Ascending aorta (tissue), 2 donors: Measurements from ENCODE around the gene ARHGAP32. TPM values are rescaled to one million over a fixed set of nuclear protein-coding genes. Genes with fewer than 3 reads are reported as not detected.

Experiments used
- DNase-seq, 2 donors: peaks; one replicate each; pipeline ENCODE4 v3.0.0-alpha.2; 2019; ENCODE audit warnings: low spot score in 2 of 2
- H3K27ac ChIP-seq, 2 donors: fragments of 200-600 bp; sonication (generic); one replicate each; pipeline ENCODE4 v1.5.1; 2016 to 2017; ENCODE audit warnings: mild to moderate bottlenecking in 1 of 2
- H3K27me3 ChIP-seq: fragments of 200-600 bp; sonication (generic); one replicate; pipeline ENCODE4 v1.5.1; 2017
- H3K36me3 ChIP-seq, 2 donors: fragments of 200-600 bp; sonication (generic); one replicate each; pipeline ENCODE4 v1.5.1; 2016
- H3K4me1 ChIP-seq, 2 donors: fragments of 200-600 bp; sonication (generic); one replicate each; pipeline ENCODE4 v1.5.1; 2016 to 2017; ENCODE audit warnings: mild to moderate bottlenecking in 1 of 2
- H3K4me3 ChIP-seq, 2 donors: fragments of 200-600 bp; sonication (generic); one replicate each; pipeline ENCODE4 v1.5.1; 2016 to 2017; ENCODE audit warnings: mild to moderate bottlenecking in 1 of 2
- H3K9me3 ChIP-seq, 2 donors: fragments of 200-600 bp; sonication (generic); one replicate each; pipeline ENCODE4 v1.5.1; 2016
- intact Hi-C: fragments of 100-400 bp; cut with DNase I; formaldehyde crosslinking; loops from one replicate; pipeline ENCODE4 v1.15.1; 2023
- total RNA-seq: library from RNA; depleted of rRNA; stranded (reverse); fragments of >200 nt; gene quantifications from one replicate; pipeline ENCODE4 v1.1.0, GENCODE V29; 2016
- TF ChIP-seq, protein P1 (sequence below), 3 experiments: fragments of 200-600 bp in 2 of 3; fragments of 450-650 bp in 1 of 3; sonication (generic) in 2 of 3; IDR thresholded peaks; one replicate each; pipeline ENCODE4 v1.5.1; 2016 to 2019; ENCODE audit warnings: antibody characterized with exemption in 3 of 3, mild to moderate bottlenecking in 1 of 3, moderate library complexity in 1 of 3

ARHGAP32 gene
- total RNA-seq, 1 donor from 2014 or later = 4.9 TPM

- H3K9me3 ChIP-seq = no peaks in the 10 kb centered on the region
- intact Hi-C loops = no loop called here
- H3K27ac ChIP-seq = no peak overlapping the region
- TF ChIP-seq, protein P1, sequence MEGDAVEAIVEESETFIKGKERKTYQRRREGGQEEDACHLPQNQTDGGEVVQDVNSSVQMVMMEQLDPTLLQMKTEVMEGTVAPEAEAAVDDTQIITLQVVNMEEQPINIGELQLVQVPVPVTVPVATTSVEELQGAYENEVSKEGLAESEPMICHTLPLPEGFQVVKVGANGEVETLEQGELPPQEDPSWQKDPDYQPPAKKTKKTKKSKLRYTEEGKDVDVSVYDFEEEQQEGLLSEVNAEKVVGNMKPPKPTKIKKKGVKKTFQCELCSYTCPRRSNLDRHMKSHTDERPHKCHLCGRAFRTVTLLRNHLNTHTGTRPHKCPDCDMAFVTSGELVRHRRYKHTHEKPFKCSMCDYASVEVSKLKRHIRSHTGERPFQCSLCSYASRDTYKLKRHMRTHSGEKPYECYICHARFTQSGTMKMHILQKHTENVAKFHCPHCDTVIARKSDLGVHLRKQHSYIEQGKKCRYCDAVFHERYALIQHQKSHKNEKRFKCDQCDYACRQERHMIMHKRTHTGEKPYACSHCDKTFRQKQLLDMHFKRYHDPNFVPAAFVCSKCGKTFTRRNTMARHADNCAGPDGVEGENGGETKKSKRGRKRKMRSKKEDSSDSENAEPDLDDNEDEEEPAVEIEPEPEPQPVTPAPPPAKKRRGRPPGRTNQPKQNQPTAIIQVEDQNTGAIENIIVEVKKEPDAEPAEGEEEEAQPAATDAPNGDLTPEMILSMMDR (IDR thresholded peaks at IDR 0.05) = no peak
- H3K4me1 ChIP-seq = no peaks in the 10 kb centered on the region
- DNase-seq = no peak
- no peak overlapping the region for H3K4me3 ChIP-seq
- H3K27me3 ChIP-seq = no peaks in the 10 kb centered on the region
- no peaks in the 10 kb centered on the region for H3K36me3 ChIP-seq
Measured at GRCh38 chr11:129045150-129045549, 147.0 kb downstream of the ARHGAP32 start.

DNA sequence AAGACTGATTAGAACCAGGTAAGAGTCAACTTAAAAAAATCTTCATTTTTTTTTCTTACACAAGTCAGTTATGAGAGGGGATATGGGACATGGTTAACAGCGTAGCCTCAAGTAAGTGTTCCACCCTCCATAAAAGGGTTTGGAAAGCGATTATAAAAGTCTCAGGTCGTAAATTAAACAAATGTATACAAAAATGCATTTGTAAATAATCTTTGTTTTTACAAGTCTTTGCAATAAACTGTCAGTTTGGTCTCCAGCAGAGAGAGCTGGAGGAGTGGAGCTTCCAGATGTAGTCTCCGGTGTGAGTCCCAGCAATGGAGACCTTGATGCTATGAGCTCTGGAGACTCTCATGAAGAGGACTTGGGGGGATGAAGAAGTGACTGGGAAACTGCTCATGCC, 149.6 kb downstream of the ARHGAP32 start:
- H3K36me3 ChIP-seq = no peaks in the 10 kb centered on the region
- intact Hi-C loops = no loop called here
- TF ChIP-seq, protein P1 (IDR thresholded peaks at IDR 0.05) = no peak
- H3K9me3 ChIP-seq = no peaks in the 10 kb centered on the region
- DNase-seq = no peak
- no peaks in the 10 kb centered on the region for H3K27me3 ChIP-seq
- H3K4me1 ChIP-seq = no peaks in the 10 kb centered on the region
- H3K4me3 ChIP-seq = no peak overlapping the region
- H3K27ac ChIP-seq = no peak overlapping the region

DNA sequence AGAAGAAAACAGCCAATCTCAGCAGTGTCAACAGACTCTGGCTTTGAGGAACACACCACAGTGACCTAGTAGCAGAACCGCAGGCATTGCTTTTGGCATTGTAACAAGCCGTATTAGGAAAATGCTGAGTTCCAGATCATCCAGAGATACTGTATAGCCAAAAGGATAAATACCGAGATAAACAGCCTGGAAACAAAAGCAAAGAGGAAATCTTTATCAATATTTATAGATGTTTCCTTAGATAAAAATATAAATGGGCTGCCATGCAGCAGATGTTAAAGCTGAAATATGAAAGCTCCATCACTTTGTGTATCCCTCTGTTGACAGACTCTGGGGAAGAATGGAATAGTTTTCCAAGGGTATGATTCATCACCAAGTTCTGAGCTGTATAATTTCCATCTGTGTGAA, 150.5 kb downstream of the ARHGAP32 start:
- intact Hi-C loops = no loop called here
- no peaks in the 10 kb centered on the region for H3K36me3 ChIP-seq
- no peaks in the 10 kb centered on the region for H3K27me3 ChIP-seq
- H3K27ac ChIP-seq = no peak overlapping the region
- DNase-seq = no peak
- H3K9me3 ChIP-seq = no peaks in the 10 kb centered on the region
- no peaks in the 10 kb centered on the region for H3K4me1 ChIP-seq
- TF ChIP-seq, protein P1 (IDR thresholded peaks at IDR 0.05) = no peak
- H3K4me3 ChIP-seq = no peak overlapping the region

DNA sequence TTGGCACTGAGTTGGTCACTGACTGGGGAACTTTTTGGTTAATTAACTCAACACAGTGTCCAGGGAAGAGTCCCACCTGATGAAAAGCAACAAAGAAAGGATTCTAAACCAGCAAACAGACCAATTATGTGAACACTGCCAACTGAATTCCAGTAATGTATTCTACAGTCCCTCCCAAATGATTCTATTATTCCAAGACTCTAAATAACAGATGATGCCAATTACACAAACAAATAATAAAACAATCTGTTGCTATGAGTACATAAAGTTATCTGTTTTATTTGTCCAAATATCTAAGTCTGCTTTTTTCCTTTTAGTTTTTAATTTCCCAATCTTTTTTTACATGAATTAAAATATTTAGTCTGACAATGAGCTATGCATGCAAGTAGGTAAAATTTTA, 151.2 kb downstream of the ARHGAP32 start:
- no peaks in the 10 kb centered on the region for H3K9me3 ChIP-seq
- DNase-seq = no peak
- H3K27ac ChIP-seq = no peak overlapping the region
- TF ChIP-seq, protein P1 (IDR thresholded peaks at IDR 0.05) = no peak
- no peaks in the 10 kb centered on the region for H3K36me3 ChIP-seq
- H3K4me1 ChIP-seq = no peaks in the 10 kb centered on the region
- intact Hi-C loops = no loop called here
- H3K4me3 ChIP-seq = no peak overlapping the region
- H3K27me3 ChIP-seq = no peaks in the 10 kb centered on the region

- Histone ChIP-seq H3K27ac (no peak overlapping the region), H3K27me3 (no peaks in the 10 kb centered on the region), H3K4me1 (no peaks in the 10 kb centered on the region), H3K4me3 (no peak overlapping the region), H3K9me3 (peaks cover 0 to 6% of the 10 kb centered on the region in 2 donors), H3K36me3 (no peaks in the 10 kb centered on the region)
- intact Hi-C loops = no loop called here
- DNase-seq = no peak
- TF ChIP-seq, protein P1 (IDR thresholded peaks at IDR 0.05) = no peak
Measured at GRCh38 chr11:129035244-129035643, 156.9 kb downstream of the ARHGAP32 start.

DNA sequence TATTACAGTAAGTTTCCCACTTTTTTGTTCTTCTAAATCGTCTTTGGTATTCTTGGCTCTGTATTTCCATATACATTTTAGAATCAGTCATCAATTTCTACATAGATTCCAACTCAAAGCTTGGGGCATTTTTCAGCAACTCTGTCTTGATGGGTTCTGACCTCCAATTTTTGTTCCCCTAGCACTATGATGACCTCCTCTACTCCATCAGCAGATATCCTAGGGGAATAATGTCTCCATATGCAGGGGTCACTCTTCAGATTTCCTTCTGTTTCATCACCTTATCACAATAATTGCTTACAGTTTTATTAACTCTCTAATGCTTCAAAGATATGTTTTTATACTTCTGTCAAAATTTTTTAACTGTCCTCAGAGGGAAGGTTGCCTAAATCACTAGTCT, 158.1 kb downstream of the ARHGAP32 start:
- Histone ChIP-seq H3K36me3 (no peaks in the 10 kb centered on the region), H3K4me1 (no peaks in the 10 kb centered on the region), H3K27ac (no peak overlapping the region), H3K9me3 (peaks cover 0 to 6% of the 10 kb centered on the region in 2 donors), H3K27me3 (no peaks in the 10 kb centered on the region), H3K4me3 (no peak overlapping the region)
- DNase-seq = no peak
- TF ChIP-seq, protein P1 (IDR thresholded peaks at IDR 0.05) = no peak
- intact Hi-C loops = no loop called here
